HG02943 (cell line): Measurements from ENCODE around the gene HIP1R.

Experiments used
- ATAC-seq: cut with Tn5 transposase; IDR thresholded peaks from one replicate; pipeline ENCODE4 v1.9.1; 2021; ENCODE audit warnings: mild to moderate bottlenecking, low read depth, moderate library complexity; ENCODE audit not compliant: unreplicated experiment

Gene HIP1R

DNA sequence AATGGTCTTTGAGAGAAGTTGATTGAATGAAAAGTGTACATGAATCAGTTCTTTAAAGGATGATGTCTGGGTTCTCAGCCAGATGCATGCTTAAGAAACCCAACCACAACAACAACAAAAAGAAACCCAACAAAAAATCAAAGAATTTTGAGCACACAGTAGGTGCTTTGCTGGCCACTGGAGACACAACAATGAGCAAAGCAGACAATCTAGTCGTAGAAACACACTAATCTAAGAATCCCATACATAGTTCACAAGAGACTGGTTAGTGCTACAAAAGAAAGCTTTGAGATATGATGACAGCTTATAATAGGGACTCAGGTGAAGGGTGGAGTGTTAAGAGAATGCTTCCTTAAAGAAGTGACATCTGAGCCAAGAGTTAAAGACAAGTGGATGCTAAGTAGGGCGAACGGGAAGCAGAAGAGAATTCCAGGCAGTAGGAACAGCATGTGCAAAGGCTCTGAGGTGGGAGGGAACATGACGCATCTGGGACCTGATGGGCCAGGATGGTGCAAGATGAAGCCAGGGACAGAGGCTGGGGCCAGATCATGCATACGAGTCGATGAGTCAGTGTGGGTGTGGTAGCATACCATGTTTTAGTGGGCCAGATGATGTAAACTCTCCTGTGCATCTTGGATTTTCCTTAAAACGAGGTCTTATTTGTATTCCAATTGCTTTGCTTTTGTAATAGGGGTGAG is 4.6 kb upstream of the HIP1R start:
- ATAC-seq: no peak

DNA sequence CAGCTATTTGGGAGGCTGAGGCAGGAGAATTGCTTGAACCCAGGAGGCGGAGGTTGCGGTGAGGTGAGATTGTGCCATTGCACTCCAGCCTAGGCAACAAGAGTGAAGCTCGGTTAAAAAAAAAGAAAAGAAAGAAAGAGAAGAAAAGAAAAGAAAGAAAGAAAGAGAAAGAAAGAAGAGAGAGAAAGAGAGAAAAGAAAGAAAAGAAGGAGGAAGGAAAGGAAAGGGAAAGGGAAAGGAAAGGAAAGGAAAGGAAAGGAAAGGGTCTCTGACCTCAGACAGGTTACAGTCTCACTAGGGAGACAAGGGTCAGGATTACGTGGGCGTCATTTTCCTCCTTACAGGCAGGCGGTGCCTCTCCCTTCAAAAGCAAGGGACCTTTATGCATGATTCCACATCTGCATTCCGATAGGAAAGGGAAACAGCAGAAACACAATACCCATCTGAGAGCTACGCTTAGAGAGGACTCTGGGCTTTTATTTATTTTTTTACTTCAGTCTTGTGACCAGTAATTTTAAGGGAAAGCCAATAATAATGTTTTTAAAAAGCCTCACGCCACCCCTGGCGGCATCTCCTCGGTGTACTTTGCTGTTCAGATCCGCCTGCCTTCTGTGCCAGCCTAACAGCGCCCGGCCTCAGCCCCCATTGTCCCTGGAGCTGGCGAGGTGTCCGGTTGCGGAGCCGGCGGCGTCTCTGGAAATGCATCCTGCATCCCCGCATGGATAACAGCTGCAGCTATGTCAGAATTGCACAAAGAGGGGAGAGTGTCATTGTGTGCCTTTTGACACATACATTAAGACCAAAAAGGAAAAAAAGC is 945 bp upstream of the HIP1R start:
- ATAC-seq: no peak

DNA sequence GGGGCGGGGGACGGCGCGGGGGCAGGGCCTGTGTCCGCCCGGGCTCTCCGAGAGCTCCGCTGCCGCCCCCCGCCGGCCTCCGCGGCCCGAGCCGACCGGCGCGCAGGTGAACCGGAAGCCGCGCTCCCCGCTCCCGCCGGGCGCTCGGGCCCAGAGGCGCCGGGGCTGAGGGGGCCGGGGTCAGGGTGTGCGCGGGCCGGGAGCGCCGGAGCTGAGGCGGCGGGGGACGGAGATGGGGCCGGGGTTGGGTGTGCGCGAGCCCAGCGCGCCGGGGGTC is 431 bp downstream of the HIP1R start:
- no peak for ATAC-seq

DNA sequence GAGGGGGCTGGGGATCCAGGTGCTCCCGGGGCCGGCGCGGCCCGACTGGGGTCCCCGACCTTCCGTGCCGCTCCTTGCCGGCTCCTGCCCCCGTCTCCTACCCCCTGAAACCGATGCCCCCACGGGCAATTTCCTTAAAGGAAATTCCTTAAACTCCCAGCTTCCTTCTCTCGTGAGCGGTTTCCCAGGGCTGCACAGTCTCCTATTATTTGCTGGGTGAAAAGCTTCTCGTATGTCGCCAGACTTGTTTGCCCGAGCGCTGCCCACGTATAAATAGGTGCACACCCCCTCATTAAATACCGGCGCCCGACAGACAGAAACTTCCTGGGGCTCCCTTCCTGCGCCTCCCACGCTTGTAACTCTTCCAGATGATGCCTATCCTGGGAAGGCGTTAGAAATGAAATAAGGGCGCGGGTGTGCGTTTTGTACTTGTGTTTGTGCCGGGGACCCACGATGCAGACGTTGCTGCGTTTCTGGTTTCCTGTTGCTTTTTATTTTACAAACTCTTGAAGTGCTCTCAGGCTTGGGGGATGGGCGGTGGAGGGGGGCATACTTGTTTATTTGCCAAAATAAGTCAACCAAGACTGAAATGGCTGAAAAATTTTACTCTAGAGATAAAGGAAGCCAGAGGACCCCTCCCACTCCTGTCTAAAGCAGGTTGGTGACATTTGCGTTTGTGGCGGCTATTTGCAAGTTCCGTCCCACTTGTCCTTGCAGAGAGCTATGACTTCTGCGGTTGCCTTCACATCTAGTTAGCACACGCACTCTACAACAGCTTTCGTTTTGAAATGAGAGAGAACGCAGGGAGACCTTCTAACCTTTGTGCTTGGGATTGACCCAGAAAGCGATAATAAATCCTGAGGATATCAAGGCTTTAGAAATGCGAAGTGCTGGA is 1.0 kb downstream of the HIP1R start:
- no peak for ATAC-seq

DNA sequence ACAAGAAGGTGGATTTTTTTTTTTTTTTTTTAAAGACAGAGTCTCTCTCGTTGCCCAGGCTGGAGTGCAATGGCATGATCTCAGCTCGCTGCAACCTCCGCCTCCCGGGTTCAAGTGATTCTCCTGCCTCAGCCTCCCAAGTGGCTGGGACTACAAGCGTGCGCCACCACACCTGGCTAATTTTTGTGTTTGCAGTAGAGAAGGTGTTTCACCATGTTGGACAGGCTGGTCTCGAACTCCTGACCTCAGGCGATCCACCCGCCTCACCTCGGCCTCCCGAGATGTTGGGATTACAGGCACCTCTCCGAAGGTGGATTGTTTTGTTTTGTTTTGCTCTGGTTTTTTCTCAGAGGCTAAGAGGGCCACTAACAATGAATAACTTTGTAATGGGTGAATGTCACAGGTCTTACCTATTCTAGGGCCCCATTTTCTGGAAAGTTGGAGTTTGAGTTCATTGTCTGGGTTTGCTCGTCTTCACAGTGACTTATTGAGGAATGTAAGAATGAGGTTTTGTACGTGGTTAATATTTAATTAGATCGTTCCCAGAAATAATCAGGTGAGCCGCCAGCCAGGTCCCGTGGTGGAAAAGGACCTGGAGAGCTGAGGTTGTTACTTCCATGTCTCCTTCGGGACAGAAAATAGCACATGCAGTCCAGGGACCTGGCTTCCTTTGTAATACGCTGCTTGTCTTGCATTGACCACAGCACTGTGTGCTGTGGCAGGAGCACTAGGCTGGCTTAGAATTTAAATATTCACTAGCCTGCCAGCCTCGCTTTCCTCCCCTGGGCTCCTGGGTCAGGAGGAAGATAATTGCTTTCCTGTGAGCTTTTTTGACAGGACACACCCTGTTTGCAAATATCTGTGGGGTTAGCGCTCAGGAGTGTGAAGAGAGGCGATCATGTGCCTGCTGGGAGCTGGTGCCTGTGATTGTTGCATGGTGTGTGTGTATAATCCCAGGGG is 2.3 kb downstream of the HIP1R start:
- ATAC-seq: no peak

DNA sequence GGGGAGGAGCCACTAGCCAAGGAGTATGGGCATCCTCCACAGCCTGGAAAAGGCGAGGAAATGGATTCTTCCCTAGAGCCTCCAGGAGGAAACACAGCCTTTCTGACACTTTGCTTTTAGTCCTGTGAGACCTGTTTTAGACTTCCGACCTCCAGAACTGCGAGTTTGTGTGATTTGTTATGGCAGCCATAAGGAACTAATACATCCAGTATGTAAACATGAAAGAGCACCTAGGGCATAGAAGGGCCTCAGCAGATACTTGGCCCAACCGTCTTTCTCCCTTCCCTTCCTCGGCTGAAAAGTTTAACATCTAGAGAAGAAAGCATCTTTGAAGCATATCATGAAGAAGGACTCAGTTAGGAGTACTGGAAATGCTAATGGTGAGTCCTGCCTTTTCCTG is 3.6 kb downstream of the HIP1R start:
- no peak for ATAC-seq

DNA sequence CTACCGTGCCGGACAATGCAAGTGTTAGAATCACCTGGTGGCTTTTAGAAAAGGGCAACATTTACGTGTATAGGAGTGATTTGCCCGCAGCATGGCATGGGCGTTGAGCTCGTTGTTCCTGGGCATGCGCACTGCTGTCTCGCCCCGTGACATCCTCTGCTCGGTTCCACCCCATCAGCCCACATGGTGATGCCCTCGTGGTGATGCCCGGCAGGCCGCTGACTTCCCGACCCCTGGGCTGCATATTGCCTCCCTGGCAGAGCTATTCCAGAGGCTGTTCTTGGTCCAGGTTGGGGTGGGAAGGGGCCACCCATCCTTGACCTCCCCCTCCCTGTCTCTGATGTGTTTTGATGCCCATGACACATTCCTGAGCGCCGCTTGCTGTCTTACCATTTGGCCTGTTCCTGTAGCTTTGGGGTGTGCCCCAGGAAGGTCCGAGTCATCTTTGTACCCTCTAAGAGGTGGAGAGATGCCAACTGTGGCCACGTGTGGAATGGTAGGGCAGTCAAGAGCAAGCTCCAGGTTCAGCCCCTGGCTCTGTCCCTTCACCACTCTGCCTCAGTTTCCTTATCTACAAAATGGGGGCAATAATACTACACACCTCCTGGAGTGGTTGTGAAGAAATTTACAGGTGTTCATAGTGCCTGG is 4.8 kb downstream of the HIP1R start:
- no peak for ATAC-seq

DNA sequence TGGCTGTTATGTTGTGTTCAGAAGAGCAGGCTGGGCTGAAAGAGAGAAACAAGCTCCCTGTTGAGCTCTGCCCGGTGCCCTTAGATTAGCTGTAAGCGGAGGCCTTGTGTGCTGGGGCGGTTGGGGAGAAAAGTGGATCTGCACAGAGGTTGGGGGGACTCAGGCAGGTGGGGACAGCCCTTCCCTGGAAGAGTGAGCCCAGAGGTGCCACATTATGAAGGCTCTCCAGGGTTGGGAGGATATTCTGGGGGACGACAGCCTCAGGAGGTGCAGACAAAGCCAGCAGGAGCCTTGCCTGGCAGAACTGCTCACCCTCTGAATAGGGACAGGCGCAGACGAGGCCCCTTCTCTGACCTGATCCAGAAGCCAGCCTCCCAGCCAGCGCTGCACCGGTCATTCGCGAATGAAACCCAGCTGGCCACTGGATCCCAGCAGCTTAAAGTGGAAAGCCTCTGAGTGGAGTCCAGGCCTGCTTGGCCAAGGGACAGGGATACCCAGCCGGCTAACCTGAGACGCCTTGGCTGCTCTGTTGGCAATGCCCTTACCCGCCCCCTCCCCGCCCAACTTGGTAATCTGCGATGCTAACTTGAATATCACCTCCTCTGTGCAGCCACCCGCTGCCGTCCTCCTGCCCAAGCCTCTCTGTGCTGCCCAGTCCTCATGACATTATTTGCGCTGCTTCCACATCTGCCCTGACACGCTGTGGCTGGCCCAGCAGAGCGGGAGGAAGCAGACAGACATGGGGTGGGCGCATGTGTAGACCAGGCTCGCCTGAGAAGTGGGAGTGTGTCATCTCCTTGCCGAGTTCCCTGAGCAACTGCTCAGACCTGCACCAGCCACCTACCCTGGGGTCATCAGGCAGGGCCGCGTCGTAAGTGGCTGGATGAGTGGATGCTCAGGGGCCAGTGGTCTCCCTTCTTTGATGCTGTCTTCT is 5.6 kb downstream of the HIP1R start:
- no peak for ATAC-seq

DNA sequence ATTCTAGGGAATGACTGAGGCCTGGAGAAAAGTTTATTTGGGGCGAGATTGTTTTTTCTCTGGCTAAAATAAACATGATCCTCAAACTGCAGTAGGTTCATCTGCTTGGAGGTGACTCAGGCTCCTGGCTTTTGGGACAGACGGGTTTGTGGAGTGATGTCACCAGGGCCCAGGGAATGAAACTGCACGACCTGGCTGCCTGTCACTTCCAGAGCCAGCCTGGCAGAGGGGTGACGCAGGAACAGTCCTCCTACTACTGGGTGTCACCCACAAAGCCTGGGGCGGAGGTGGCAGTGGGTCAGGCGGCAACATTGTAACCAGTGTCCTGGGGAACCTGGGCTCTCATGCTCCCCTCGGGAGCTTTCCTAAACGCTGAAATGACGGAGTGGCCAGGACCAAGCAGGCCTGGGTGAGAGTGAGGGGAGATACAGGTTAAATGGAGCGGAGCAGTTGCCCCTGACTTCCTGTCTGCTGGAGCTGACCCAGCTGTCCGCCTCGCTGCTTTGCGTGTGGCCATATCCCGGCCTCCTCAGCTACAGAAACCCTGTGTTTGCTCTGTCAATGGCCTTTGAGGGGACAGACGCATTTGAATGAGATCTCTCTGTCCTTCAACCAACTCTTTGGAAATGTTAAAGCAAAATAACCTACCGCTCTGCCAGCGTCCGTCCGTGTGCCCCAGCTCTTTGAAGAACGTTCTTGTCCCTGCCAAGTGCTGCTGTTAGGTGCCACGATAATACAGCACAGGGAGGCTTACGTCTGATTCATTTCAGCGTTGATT is 6.5 kb downstream of the HIP1R start:
- no peak for ATAC-seq

DNA sequence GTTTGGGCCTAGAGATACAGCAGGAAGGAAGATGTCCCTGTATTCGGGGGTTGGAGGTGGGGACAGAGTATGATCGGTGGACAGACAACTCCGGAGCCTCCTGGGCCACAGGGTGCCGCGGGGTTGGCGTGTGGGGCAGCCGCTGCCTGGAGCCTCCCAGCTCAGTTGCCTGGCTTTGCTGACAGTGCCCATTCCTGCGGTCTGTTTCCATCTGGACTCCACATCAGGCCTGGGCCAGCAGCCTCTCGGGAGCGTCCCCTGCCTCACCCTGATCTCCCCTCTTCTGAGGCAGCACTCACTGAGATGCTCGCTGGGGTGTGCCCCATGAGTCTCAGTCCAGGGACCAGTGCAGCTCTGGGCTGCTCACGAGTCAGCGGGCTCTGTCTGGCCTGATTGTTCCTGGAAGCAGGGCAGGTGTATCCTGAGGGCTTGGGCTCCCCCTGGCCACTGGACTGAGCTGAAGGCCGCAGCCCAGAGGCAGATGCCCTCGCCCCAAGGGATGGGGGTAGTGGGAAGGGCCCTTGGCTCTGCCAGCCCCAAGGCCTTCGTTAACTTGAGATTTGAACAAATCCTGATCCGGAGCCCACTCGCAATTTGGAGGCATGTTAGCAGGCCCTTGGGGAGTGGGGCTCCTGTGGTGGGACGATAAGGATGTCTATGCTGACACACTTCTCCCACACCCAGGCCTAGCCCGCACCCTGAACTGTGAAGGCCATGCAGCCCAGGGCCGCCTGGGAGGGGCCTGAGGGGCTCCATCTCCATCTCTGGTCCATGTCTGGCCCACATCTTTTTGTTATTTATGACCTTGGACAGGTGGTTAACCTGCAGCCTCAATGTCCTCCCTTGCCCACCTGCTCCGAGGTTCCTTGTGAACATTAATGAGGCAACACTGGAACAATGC is 7.5 kb downstream of the HIP1R start:
- no peak for ATAC-seq

DNA sequence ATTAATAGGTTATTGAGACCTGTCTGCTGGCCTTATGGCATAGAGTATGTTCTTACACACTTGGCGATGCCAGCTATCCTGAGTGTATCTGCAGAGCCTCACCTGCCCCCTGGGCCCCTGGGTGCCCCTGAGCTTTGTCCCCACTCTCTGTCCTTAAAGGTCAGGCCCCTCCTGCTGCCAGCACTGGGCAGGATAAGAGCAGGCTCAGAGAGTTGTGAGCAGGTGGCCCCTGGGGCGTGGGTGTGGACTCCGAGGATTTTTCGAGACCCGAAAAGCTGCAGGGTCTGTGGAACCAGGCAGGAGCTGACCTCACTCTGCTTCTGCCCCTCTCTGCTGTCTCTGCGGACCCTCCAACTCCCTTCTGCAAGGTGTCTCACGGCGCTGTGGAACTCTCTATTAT is 8.2 kb downstream of the HIP1R start:
- no peak for ATAC-seq

DNA sequence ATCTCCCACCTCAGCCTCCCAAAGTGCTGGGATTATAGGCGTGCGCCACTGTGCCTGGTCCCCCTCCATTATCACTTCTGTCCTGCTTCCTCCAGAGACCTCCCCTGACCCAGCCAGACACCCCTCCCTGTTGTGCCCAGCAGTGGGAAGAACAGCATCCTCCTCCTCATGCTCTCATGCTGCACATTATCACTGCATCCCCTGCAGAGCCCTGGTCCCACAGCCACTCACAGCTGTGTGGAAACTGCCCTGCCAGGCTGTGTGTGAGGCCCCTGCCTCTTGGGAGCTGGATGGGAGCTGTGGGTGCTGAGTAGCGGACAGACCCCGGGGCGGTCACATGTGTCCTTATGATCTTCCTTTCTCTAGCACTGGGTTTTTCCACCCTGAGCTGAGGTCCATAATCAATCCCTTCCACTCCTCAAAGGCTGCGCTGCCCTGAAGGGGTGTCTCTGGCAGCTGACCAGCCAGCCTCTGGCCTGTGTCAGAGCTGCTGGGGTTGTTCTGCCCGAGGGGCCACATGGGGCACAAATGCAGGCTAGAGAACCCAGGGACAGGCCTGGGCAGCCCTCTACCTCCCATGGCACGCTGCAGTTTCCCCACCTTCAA is 9.2 kb downstream of the HIP1R start:
- no peak for ATAC-seq

DNA sequence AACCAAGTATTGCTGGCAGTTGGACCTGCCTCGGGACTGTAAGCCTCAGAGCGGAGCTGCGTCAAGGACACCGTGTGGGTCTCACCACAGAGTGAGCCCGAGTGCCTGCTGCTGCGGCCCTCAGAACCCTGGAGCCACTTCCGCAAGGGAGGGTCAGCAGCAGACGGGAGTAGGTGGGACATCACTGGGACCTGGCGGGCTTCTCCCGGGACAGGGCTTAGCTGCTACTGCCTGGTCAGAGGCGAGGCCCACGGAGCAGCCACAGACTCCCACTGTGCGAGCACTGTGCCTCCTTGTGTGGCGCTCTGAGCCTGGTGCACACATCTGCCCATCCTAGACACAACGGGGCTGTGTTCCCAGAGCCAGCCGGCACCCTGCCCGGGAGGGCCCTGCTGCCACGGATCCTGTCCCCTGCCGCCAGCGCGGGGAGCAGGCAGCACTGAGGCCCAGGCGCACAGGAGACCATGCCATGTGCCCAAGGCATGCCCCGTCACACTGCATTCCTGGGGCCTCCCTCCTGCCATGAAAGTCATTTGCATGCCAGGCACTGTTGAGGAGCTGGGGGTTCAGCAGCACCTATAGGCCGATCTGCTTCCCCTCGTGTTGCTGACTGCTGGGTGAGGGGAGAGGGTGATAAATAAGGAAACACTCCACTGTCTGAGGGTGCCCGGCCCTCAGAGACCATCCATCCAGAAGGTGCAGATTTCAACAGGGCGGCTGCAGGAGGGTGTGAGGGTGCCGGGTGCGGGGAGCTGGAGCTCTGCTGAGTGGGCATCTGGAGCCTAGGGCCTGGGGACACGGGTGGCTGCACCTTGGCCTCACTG is 10.0 kb downstream of the HIP1R start:
- ATAC-seq: no peak

DNA sequence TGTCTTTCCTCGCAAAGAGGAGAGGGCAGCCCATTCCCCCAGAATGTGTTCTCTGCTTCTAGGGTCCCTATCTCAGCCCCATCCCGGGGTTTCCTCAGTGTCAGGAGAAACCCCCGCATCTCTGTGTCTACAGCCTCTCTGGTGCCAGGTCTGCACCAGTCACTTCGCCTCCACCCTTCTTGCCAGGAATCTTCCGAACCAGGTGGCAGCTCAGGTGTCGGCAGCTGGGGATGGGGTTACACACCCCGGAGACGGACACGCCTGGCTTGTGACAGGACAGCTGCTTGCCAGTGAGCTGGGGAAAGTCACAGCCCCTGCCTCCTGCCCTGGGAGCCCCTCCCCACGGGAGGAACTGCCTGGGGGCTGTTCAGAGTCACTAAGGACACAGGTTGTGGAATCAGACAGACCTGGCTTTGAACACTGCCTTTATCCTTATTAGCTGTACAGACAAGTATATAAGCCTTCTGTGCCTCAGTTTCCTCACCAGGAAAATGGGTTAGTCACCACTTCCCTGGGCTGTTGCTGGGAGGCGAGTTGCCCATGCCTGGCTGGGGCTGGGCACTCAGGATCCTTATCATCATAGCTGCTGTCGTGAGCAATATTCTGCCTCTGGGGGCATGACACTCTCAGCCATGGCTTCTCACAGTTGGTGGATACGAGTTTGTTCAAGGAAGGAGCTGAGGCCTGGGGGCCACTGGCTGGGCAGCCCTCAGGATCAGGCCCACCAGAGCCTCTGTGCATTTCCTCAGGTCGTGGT is 10.8 kb downstream of the HIP1R start:
- ATAC-seq: no peak
